SK-N-SH (cell line): ENCODE data around the gene FGF4.

Experiments
- EP300 ChIP-seq, 2 experiments: IDR thresholded peaks; 2 replicates each; pipeline versions ENCODE4 v1.4.0 to v1.6.1; 2012; ENCODE audit warnings: borderline replicate concordance in 1 of 2, low read depth in 1 of 2, low read length in 1 of 2
- NFIC ChIP-seq: IDR thresholded peaks from 2 replicates; pipeline ENCODE4 v1.4.0; 2012; ENCODE audit warnings: borderline replicate concordance
- POLR2AphosphoS5 ChIP-seq: IDR thresholded peaks from 2 replicates; pipeline ENCODE4 v1.6.1; 2012; ENCODE audit warnings: low read depth, low read length
- TEAD4 ChIP-seq: IDR thresholded peaks from 2 replicates; pipeline ENCODE4 v1.4.0; 2012; ENCODE audit warnings: mild to moderate bottlenecking, borderline replicate concordance; ENCODE audit not compliant: insufficient read depth
- YY1 ChIP-seq: IDR thresholded peaks from 2 replicates; pipeline ENCODE4 v1.4.0; 2012; ENCODE audit warnings: low read depth, mild to moderate bottlenecking
- TF ChIP-seq, protein P1 (sequence below): fragments of 200-600 bp; sonication (generic); IDR thresholded peaks from 2 replicates; pipeline ENCODE4 v1.6.1; 2017; ENCODE audit warnings: antibody characterized with exemption, mild to moderate bottlenecking, moderate library complexity
- TF ChIP-seq, protein P2 (sequence below): IDR thresholded peaks from 2 replicates; pipeline ENCODE4 v1.6.1; 2012; ENCODE audit warnings: mild to moderate bottlenecking, low read depth, low read length, moderate library complexity

DNA sequence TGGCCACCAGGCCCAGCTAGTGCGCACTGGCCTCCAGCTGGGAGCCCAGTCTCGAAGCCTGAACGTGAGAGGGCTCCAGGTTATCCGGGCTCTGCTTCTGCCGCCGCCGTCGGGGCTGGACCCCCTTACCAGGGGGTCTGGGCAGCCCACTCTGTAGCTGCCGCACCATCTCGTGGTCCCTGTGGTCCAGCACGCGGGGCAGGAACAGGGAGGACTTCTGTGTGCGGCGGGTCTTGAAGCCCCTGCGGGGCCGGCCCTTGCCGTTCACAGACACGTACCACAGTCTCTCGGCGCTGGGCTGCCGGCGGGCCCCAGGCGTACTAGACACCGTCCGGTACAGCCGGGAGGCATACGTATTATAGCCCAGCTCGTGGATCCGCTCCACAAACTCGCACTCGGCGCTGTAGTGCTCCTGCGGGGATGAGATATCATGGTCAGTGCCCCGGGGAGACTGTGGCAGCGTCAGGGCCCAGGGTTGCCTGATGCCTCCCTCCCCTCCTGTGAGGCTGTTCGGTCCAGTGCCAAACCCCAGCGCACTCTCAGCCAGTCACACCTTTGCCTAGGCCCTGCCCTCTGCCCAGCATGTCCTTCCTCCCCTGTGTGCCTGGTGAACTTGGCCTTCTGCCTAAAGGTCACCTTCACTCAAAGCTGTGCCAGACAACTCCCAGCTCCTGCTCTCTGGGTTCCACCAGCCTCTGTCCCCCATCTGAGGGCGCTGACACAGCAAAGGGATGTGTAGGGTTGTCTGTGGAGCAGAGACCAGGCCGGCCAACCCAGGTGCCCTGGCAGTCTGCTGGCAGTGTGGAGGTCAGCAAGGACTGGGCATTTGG is 35.4 kb upstream of the FGF4 start:
- no peak for TF ChIP-seq YY1
- TF ChIP-seq POLR2AphosphoS5 = no peak
- TF ChIP-seq, protein P1, sequence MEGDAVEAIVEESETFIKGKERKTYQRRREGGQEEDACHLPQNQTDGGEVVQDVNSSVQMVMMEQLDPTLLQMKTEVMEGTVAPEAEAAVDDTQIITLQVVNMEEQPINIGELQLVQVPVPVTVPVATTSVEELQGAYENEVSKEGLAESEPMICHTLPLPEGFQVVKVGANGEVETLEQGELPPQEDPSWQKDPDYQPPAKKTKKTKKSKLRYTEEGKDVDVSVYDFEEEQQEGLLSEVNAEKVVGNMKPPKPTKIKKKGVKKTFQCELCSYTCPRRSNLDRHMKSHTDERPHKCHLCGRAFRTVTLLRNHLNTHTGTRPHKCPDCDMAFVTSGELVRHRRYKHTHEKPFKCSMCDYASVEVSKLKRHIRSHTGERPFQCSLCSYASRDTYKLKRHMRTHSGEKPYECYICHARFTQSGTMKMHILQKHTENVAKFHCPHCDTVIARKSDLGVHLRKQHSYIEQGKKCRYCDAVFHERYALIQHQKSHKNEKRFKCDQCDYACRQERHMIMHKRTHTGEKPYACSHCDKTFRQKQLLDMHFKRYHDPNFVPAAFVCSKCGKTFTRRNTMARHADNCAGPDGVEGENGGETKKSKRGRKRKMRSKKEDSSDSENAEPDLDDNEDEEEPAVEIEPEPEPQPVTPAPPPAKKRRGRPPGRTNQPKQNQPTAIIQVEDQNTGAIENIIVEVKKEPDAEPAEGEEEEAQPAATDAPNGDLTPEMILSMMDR = no peak
- TF ChIP-seq TEAD4 = no peak
- TF ChIP-seq, protein P2, sequence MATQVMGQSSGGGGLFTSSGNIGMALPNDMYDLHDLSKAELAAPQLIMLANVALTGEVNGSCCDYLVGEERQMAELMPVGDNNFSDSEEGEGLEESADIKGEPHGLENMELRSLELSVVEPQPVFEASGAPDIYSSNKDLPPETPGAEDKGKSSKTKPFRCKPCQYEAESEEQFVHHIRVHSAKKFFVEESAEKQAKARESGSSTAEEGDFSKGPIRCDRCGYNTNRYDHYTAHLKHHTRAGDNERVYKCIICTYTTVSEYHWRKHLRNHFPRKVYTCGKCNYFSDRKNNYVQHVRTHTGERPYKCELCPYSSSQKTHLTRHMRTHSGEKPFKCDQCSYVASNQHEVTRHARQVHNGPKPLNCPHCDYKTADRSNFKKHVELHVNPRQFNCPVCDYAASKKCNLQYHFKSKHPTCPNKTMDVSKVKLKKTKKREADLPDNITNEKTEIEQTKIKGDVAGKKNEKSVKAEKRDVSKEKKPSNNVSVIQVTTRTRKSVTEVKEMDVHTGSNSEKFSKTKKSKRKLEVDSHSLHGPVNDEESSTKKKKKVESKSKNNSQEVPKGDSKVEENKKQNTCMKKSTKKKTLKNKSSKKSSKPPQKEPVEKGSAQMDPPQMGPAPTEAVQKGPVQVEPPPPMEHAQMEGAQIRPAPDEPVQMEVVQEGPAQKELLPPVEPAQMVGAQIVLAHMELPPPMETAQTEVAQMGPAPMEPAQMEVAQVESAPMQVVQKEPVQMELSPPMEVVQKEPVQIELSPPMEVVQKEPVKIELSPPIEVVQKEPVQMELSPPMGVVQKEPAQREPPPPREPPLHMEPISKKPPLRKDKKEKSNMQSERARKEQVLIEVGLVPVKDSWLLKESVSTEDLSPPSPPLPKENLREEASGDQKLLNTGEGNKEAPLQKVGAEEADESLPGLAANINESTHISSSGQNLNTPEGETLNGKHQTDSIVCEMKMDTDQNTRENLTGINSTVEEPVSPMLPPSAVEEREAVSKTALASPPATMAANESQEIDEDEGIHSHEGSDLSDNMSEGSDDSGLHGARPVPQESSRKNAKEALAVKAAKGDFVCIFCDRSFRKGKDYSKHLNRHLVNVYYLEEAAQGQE = no peak
- no peak for TF ChIP-seq EP300 (IDR thresholded peaks at IDR 0.05; ENCODE audit: borderline replicate concordance in 1 of 2, low read depth in 1 of 2, low read length in 1 of 2)
- no peak for TF ChIP-seq NFIC
